LNCAP (cell line): Measurements from ENCODE around the gene APBB2.
A peak's percentile ranks its signal among the peaks of the same experiment; 100 is the strongest.

Source experiments
- CTCF ChIP-seq: fragments of 450-650 bp; IDR thresholded peaks from 2 replicates; pipeline ENCODE4 v1.5.1; 2017; ENCODE audit warnings: mild to moderate bottlenecking

APBB2 gene

GRCh38 chr4:40991908-40992307 lies 222.4 kb downstream of the APBB2 start:
- no peak for TF ChIP-seq CTCF

GRCh38 chr4:40990899-40991265 lies 223.5 kb downstream of the APBB2 start:
- no peak for TF ChIP-seq CTCF

- no peak for TF ChIP-seq CTCF
Measured at GRCh38 chr4:40990236-40990898, 224.0 kb downstream of the APBB2 start.

GRCh38 chr4:40987151-40987550 lies 227.2 kb downstream of the APBB2 start:
- no peak for TF ChIP-seq CTCF

GRCh38 chr4:40986375-40986774 lies 228.0 kb downstream of the APBB2 start:
- no peak for TF ChIP-seq CTCF

- TF ChIP-seq CTCF: no peak
Measured at GRCh38 chr4:40984051-40984450, 230.3 kb downstream of the APBB2 start.

GRCh38 chr4:40980318-40980883 lies 233.9 kb downstream of the APBB2 start:
- TF ChIP-seq CTCF: peak; percentile 58

GRCh38 chr4:40978548-40978947 lies 235.8 kb downstream of the APBB2 start:
- TF ChIP-seq CTCF: no peak
